ENCODE results near the gene SLC22A5. TPM values are rescaled to one million over a fixed set of nuclear protein-coding genes. Genes with fewer than 3 reads are reported as not detected.

Gene SLC22A5
- total and polyA plus RNA-seq, 10 of the 15 experiments (the other 5 are each of a cell fraction or from before 2014, with no cell fraction given) = 1.1 to 4.4 (median 2.3) TPM

DNA sequence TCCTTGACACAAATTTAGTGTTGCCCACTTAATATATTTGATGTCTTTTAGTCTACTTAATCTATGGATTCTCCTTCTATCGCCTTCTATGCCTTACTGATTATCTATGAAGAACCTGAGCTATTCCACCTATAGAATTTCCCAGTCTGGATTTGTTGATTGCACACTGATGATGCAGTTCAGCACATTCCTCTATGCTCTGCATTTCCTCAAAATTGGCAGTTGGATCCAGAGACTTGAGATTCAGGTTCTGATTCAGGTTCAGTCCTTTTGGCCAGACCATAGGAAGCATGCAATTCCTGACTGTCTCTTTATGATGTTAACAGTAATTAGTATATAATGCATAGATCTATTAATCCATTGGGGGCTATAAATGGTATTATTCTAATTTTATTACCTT lies 13.8 kb downstream of the SLC22A5 start:
- DNase-seq (ENCODE audit: low read depth, low spot score) (no peak), FAIRE-seq (no peak), ATAC-seq (no peak)
- H2AFZ ChIP-seq (ENCODE audit: control insufficient read depth, low read depth, low read length) = no peak overlapping the region
- no TSS peak for BruUV-seq (replicated peaks)
- intact Hi-C loops (cut with micrococcal nuclease; ENCODE audit: unreplicated experiment) = loop anchor here (10.0 kb wide), 1 partner anchor 212 kb away; no protein-coding TSS in a partner anchor
- ChIA-PET CTCF (interaction anchor here (0.9 to 22.4 kb wide), 8 partner anchors 17 to 500 kb away, joined by 3 to 481 read pairs (median 4); no protein-coding TSS in a partner anchor), RAD21 (ENCODE audit: unreplicated experiment) (interaction anchor here (1.1 to 7.3 kb wide), 3 partner anchors 107 to 146 kb away, joined by 4 to 279 read pairs (median 7); partner anchors contain the start of gene IRF1), SMC1A (ENCODE audit: uncharacterized antibody, unreplicated experiment) (interaction anchor here (0.5 to 16.0 kb wide), 5 partner anchors 26 to 519 kb away, joined by 3 to 340 read pairs (median 4); no protein-coding TSS in a partner anchor), POLR2A (interaction anchor here (1.0 kb wide), 1 partner anchor 89 kb away, joined by 3 read pairs; the partner anchor contains the start of gene SLC22A4)
- 52% methylated on average over 1 of the region's 1 CpG for WGBS (ENCODE audit: insufficient coverage, insufficient replicate concordance, low lambda C conversion rate, missing lambda C conversion rate)
- H3K27ac ChIP-seq (ENCODE audit: control insufficient read depth, insufficient read depth) = no peak overlapping the region
- H3K79me2 ChIP-seq (ENCODE audit: control insufficient read depth, insufficient read depth, low read length) = no peaks in the 10 kb centered on the region
- no peak overlapping the region for H3K4me2 ChIP-seq (ENCODE audit: control insufficient read depth, insufficient read depth)
- no peak overlapping the region for H3K4me3 ChIP-seq
- H3K4me1 ChIP-seq (ENCODE audit: control insufficient read depth, insufficient read depth, low read length) = peaks cover 20% of the 10 kb centered on the region
- TF ChIP-seq CTCF (IDR thresholded peaks at IDR 0.05 in 2 of 3, conservative IDR thresholded peaks at IDR 0.05 in 1 of 3; ENCODE audit: control insufficient read depth in 2 of 3, extremely low read depth in 1 of 3, insufficient read depth in 1 of 3, low read depth in 3 of 3, low read length in 3 of 3) = no peak
- H3K36me3 ChIP-seq (ENCODE audit: control insufficient read depth in 2 of 2, insufficient read depth in 2 of 2, low read length in 1 of 2) = no peaks in the 10 kb centered on the region; a peak in 1 of 4 replicates
- no peak overlapping the region for H3K9ac ChIP-seq (ENCODE audit: control insufficient read depth, insufficient read depth, low read length)
- in situ Hi-C loops (cut with MboI) = loop anchor here (10.0 kb wide), 1 partner anchor 112 kb away; the partner anchor contains the start of gene IRF1
- H3K9me3 ChIP-seq (replicated peaks; ENCODE audit: control insufficient read depth, insufficient read depth, low read length) = no peaks in the 10 kb centered on the region
- no peaks in the 10 kb centered on the region for H4K20me1 ChIP-seq (ENCODE audit: control insufficient read depth, insufficient read depth)
- no peaks in the 10 kb centered on the region for H3K27me3 ChIP-seq (replicated peaks in 1 of 2; ENCODE audit: control insufficient read depth in 2 of 2, insufficient read depth in 2 of 2, low read length in 1 of 2)

DNA sequence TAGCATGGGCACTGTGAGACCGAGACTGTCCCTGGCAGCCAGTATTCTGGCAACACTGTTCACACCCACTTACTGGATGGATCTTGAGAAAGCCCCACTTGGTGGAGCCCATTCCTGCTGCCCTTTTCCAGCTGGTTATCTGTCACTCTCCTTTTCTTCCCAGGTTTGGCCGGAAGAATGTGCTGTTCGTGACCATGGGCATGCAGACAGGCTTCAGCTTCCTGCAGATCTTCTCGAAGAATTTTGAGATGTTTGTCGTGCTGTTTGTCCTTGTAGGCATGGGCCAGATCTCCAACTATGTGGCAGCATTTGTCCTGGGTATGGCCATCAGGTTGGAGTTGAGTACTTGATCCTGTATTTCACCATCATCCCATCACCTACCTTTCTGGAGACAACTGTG lies 14.5 kb downstream of the SLC22A5 start:
- Histone ChIP-seq H3K27ac (ENCODE audit: control insufficient read depth, insufficient read depth) (no peak overlapping the region), H3K9me3 (replicated peaks; ENCODE audit: control insufficient read depth, insufficient read depth, low read length) (no peaks in the 10 kb centered on the region), H3K4me2 (ENCODE audit: control insufficient read depth, insufficient read depth) (no peak overlapping the region), H2AFZ (ENCODE audit: control insufficient read depth, low read depth, low read length) (no peak overlapping the region), H3K9ac (ENCODE audit: control insufficient read depth, insufficient read depth, low read length) (no peak overlapping the region), H3K4me1 (ENCODE audit: control insufficient read depth, insufficient read depth, low read length) (peaks cover 20% of the 10 kb centered on the region), H3K27me3 (replicated peaks in 1 of 2; ENCODE audit: control insufficient read depth in 2 of 2, insufficient read depth in 2 of 2, low read length in 1 of 2) (no peaks in the 10 kb centered on the region), H4K20me1 (ENCODE audit: control insufficient read depth, insufficient read depth) (no peaks in the 10 kb centered on the region), H3K79me2 (ENCODE audit: control insufficient read depth, insufficient read depth, low read length) (no peaks in the 10 kb centered on the region), H3K36me3 (ENCODE audit: control insufficient read depth in 2 of 2, insufficient read depth in 2 of 2, low read length in 1 of 2) (no peaks in the 10 kb centered on the region; a peak in 1 of 4 replicates), H3K4me3 (no peak overlapping the region)
- ChIA-PET CTCF (interaction anchor here (0.6 to 22.4 kb wide), 13 partner anchors 9 to 626 kb away, joined by 3 to 481 read pairs (median 4); no protein-coding TSS in a partner anchor), SMC1A (ENCODE audit: uncharacterized antibody, unreplicated experiment) (interaction anchor here (0.9 to 16.0 kb wide), 5 partner anchors 11 to 425 kb away, joined by 3 to 340 read pairs (median 4); no protein-coding TSS in a partner anchor), POLR2A (no interaction called here), RAD21 (ENCODE audit: unreplicated experiment) (interaction anchor here (2.0 to 7.3 kb wide), 2 partner anchors 117 to 146 kb away, joined by 7 to 279 read pairs; no protein-coding TSS in a partner anchor)
- no peak for TF ChIP-seq PAX5 (IDR thresholded peaks at IDR 0.05; ENCODE audit: borderline replicate concordance, low read depth, low read length)
- TF ChIP-seq ZNF384 (IDR thresholded peaks at IDR 0.05; ENCODE audit: borderline replicate concordance, low read depth, low read length) = no peak
- TF ChIP-seq TARDBP (IDR thresholded peaks at IDR 0.05; ENCODE audit: borderline replicate concordance) = no peak
- no peak for TF ChIP-seq MTA3 (IDR thresholded peaks at IDR 0.05; ENCODE audit: borderline replicate concordance, low read length)
- no peak for TF ChIP-seq HDAC2 (IDR thresholded peaks at IDR 0.05)
- TF ChIP-seq TCF12 (IDR thresholded peaks at IDR 0.05; ENCODE audit: low read depth, low read length) = no peak
- TF ChIP-seq, protein P1, sequence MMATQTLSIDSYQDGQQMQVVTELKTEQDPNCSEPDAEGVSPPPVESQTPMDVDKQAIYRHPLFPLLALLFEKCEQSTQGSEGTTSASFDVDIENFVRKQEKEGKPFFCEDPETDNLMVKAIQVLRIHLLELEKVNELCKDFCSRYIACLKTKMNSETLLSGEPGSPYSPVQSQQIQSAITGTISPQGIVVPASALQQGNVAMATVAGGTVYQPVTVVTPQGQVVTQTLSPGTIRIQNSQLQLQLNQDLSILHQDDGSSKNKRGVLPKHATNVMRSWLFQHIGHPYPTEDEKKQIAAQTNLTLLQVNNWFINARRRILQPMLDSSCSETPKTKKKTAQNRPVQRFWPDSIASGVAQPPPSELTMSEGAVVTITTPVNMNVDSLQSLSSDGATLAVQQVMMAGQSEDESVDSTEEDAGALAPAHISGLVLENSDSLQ (IDR thresholded peaks at IDR 0.05) = no peak
- TF ChIP-seq MAX (IDR thresholded peaks at IDR 0.05; ENCODE audit: low read depth, low read length) = no peak
- TF ChIP-seq BACH1 (IDR thresholded peaks at IDR 0.05; ENCODE audit: borderline replicate concordance) = no peak
- intact Hi-C loops (cut with micrococcal nuclease; ENCODE audit: unreplicated experiment) = loop anchor here (2.0 to 10.0 kb wide), 2 partner anchors 211 to 319 kb away; no protein-coding TSS in a partner anchor
- DNase-seq (ENCODE audit: low read depth, low spot score) (no peak), ATAC-seq (no peak), FAIRE-seq (no peak)
- no TSS peak for BruUV-seq (replicated peaks)
- in situ Hi-C loops (cut with MboI) = loop anchor here (10.0 kb wide), 1 partner anchor 111 kb away; the partner anchor contains the start of gene IRF1
- WGBS (ENCODE audit: insufficient coverage, insufficient replicate concordance, low lambda C conversion rate, missing lambda C conversion rate) = 96% methylated on average over 5 of the region's 5 CpGs

Data from GM12878 (cell line).